Endodermal cell (in vitro differentiated cells): Measurements from ENCODE around the gene DHX9. TPM values are rescaled to one million over a fixed set of nuclear protein-coding genes. Genes with fewer than 3 reads are reported as not detected.

Source experiments
- DNase-seq: peaks from one replicate; pipeline ENCODE4 v3.0.0-alpha.2; 2017
- H3K27ac ChIP-seq: 2 replicates; pipeline ENCODE4 v1.5.1; 2013; ENCODE audit warnings: mild to moderate bottlenecking, low read depth, low read length, moderate library complexity
- H3K27me3 ChIP-seq: 2 replicates; pipeline ENCODE4 v1.6.1; 2013; ENCODE audit warnings: mild to moderate bottlenecking, low read length, moderate library complexity; ENCODE audit not compliant: insufficient read depth, control insufficient read depth, poor library complexity, severe bottlenecking
- H3K36me3 ChIP-seq: 2 replicates; pipeline ENCODE4 v1.7.0; 2013; ENCODE audit warnings: mild to moderate bottlenecking, low read length, moderate library complexity; ENCODE audit not compliant: control insufficient read depth, insufficient read depth
- H3K4me1 ChIP-seq: one replicate; pipeline ENCODE4 v1.7.0; 2013; ENCODE audit warnings: low read length; ENCODE audit not compliant: control insufficient read depth, insufficient read depth
- H3K4me3 ChIP-seq: 2 replicates; pipeline ENCODE4 v1.5.1; 2013; ENCODE audit warnings: mild to moderate bottlenecking, low read length, moderate library complexity
- H3K9ac ChIP-seq: 2 replicates; pipeline ENCODE4 v1.6.1; 2013; ENCODE audit warnings: mild to moderate bottlenecking, low read length, moderate library complexity; ENCODE audit not compliant: poor library complexity, severe bottlenecking; ENCODE audit errors: extremely low read depth
- H3K9me3 ChIP-seq: 2 replicates; pipeline ENCODE4 v1.6.1; 2013; ENCODE audit warnings: mild to moderate bottlenecking, low read length, moderate library complexity; ENCODE audit not compliant: control insufficient read depth
- H3K27ac Mint-ChIP-seq: 2 replicates; pipeline ENCODE4 v1.8.0; 2020; ENCODE audit warnings: mixed read lengths
- H3K27me3 Mint-ChIP-seq: 2 replicates; pipeline ENCODE4 v1.8.0; 2021; ENCODE audit warnings: mild to moderate bottlenecking, mixed read lengths; ENCODE audit not compliant: insufficient read depth
- H3K36me3 Mint-ChIP-seq: 2 replicates; pipeline ENCODE4 v1.8.0; 2020; ENCODE audit warnings: low read depth, mixed read lengths
- H3K4me1 Mint-ChIP-seq: 2 replicates; pipeline ENCODE4 v1.8.0; 2020; ENCODE audit warnings: mixed read lengths
- H3K4me3 Mint-ChIP-seq: 2 replicates; pipeline ENCODE4 v1.8.0; 2020; ENCODE audit warnings: mild to moderate bottlenecking, moderate library complexity, mixed read lengths
- H3K9me3 Mint-ChIP-seq: 2 replicates; pipeline ENCODE4 v1.8.0; 2020; ENCODE audit warnings: mild to moderate bottlenecking, mixed read lengths
- CTCF ChIP-seq: fragments of 200-600 bp; sonication (generic); conservative IDR thresholded peaks from 2 replicates; pipeline ENCODE4 v1.5.0; 2021; ENCODE audit warnings: antibody characterized with exemption, mild to moderate bottlenecking
- WGBS, 2 experiments: methylation state at CpG; one replicate each; pipeline versions ENCODE4 v1.1.5 to v1.1.7; 2013; ENCODE audit warnings: missing lambda C conversion rate in 2 of 2, mixed read lengths in 1 of 2; ENCODE audit not compliant: insufficient coverage in 1 of 2, insufficient read length in 1 of 2; 5-methylcytosine and 5-hydroxymethylcytosine counted together
- total RNA-seq, 2 donors: library from RNA; stranded (reverse); fragmentation: NEBNext Ultra II Directional in 1 of 2; extraction: Animal tissue kit (Norgen Biotek cat#: 25700) in 1 of 2; gene quantifications; 2 replicates in 1 of 2; 3 replicates in 1 of 2; pipeline ENCODE4 v1.2.1, GENCODE V29; 2021

DHX9 gene
- total RNA-seq, 2 donors from 2014 or later, result 264 to 278 TPM

- Mint-ChIP-seq H3K36me3 (peaks cover 89% of the 10 kb centered on the region), H3K27me3 (no peaks in the 10 kb centered on the region), H3K27ac (peak overlapping the region; percentile 48), H3K4me3 (no peak overlapping the region), H3K4me1 (no peaks in the 10 kb centered on the region), H3K9me3 (no peaks in the 10 kb centered on the region)
- Histone ChIP-seq H3K9me3 (no peaks in the 10 kb centered on the region), H3K4me3 (no peak overlapping the region), H3K27me3 (no peaks in the 10 kb centered on the region), H3K4me1 (no peaks in the 10 kb centered on the region), H3K9ac (no peak overlapping the region), H3K36me3 (peaks cover 99% of the 10 kb centered on the region), H3K27ac (no peak overlapping the region)
- TF ChIP-seq CTCF, result no peak
- 94 to 100% methylated on average over 2 to 5 of the region's 5 CpGs for WGBS, 2 experiments
- no peak for DNase-seq
These were observed 24.8 kb downstream of the DHX9 start for GRCh38 chr1:182863940-182864339.

- Histone ChIP-seq H3K36me3 (peaks cover 100% of the 10 kb centered on the region), H3K27ac (no peak overlapping the region), H3K4me1 (no peaks in the 10 kb centered on the region), H3K9ac (no peak overlapping the region), H3K9me3 (no peaks in the 10 kb centered on the region), H3K27me3 (no peaks in the 10 kb centered on the region), H3K4me3 (no peak overlapping the region)
- no peak overlapping the region for H3K4me3 Mint-ChIP-seq
- no peak for DNase-seq
- H3K27ac Mint-ChIP-seq, result no peak overlapping the region
- H3K27me3 Mint-ChIP-seq, result no peaks in the 10 kb centered on the region
- TF ChIP-seq CTCF, result no peak
- peaks cover 88% of the 10 kb centered on the region for H3K36me3 Mint-ChIP-seq
- H3K4me1 Mint-ChIP-seq, result no peaks in the 10 kb centered on the region
- no peaks in the 10 kb centered on the region for H3K9me3 Mint-ChIP-seq
These were observed 28.7 kb downstream of the DHX9 start for GRCh38 chr1:182867861-182868260.

GRCh38 chr1:182869241-182869666 is 30.1 kb downstream of the DHX9 start:
- Histone ChIP-seq H3K36me3 (peaks cover 100% of the 10 kb centered on the region), H3K9ac (peak overlapping the region; percentile 31), H3K27ac (peak overlapping the region; percentile 77), H3K9me3 (no peaks in the 10 kb centered on the region), H3K4me1 (no peaks in the 10 kb centered on the region), H3K4me3 (no peak overlapping the region), H3K27me3 (no peaks in the 10 kb centered on the region)
- peaks cover 93% of the 10 kb centered on the region for H3K36me3 Mint-ChIP-seq
- H3K4me1 Mint-ChIP-seq, result no peaks in the 10 kb centered on the region
- no peak for TF ChIP-seq CTCF
- no peaks in the 10 kb centered on the region for H3K27me3 Mint-ChIP-seq
- H3K9me3 Mint-ChIP-seq, result no peaks in the 10 kb centered on the region
- no peak overlapping the region for H3K4me3 Mint-ChIP-seq
- peak; percentile 79 for DNase-seq
- H3K27ac Mint-ChIP-seq, result peak overlapping the region; percentile 85
- 95 to 97% methylated on average over 12 of the region's 12 CpGs for WGBS, 2 experiments
